NCI-H146 (cell line): ENCODE measurements around the gene MIS18A.
"Not testable (repeated sequence)": the region's sequence is repeated elsewhere in the genome, so short reads cannot be mapped to it uniquely, and the experiment has no call there.

ENCODE experiments used
- DNase-seq: peaks from one replicate; lab custom pipeline; 2025; lab: John Stamatoyannopoulos, UW

Gene MIS18A

GRCh38 chr21:32304998-32305397, 26.1 kb upstream of the MIS18A start:
- DNase-seq = no peak

GRCh38 chr21:32303385-32303784, 24.5 kb upstream of the MIS18A start:
- DNase-seq = no peak

- no peak for DNase-seq
Measured at GRCh38 chr21:32302560-32302959, 23.7 kb upstream of the MIS18A start.

- DNase-seq = no peak
Measured at GRCh38 chr21:32301596-32301995, 22.7 kb upstream of the MIS18A start.

GRCh38 chr21:32300117-32300681, 21.4 kb upstream of the MIS18A start:
- no peak for DNase-seq

GRCh38 chr21:32299695-32300094, 20.8 kb upstream of the MIS18A start:
- DNase-seq = no peak

GRCh38 chr21:32298658-32299081, 19.8 kb upstream of the MIS18A start, which contains the start of gene MRAP:
Gene MRAP (plus strand): TSS chr21:32298855. CDS start chr21:32298972, 117 bp downstream.
- no peak for DNase-seq

GRCh38 chr21:32298148-32298559, 19.3 kb upstream of the MIS18A start:
- DNase-seq = no peak

GRCh38 chr21:32297449-32297848, 18.6 kb upstream of the MIS18A start:
- no peak for DNase-seq

- no peak for DNase-seq
Measured at GRCh38 chr21:32285476-32285875, 6.6 kb upstream of the MIS18A start.

GRCh38 chr21:32282992-32283391, 4.1 kb upstream of the MIS18A start:
- DNase-seq = no peak

GRCh38 chr21:32281531-32281930, 2.7 kb upstream of the MIS18A start:
- no peak for DNase-seq

- no peak for DNase-seq
Measured at GRCh38 chr21:32279377-32279680, 480 bp upstream of the MIS18A start.

GRCh38 chr21:32278103-32278502, 746 bp downstream of the MIS18A start:
- no peak for DNase-seq

- DNase-seq = no peak
Measured at GRCh38 chr21:32276671-32277070, 2.2 kb downstream of the MIS18A start.

GRCh38 chr21:32270748-32271147, 8.1 kb downstream of the MIS18A start:
- no peak for DNase-seq

- DNase-seq = not testable (repeated sequence)
Measured at GRCh38 chr21:32265321-32265720, 13.5 kb downstream of the MIS18A start.

- no peak for DNase-seq
Measured at GRCh38 chr21:32261929-32262328, 16.9 kb downstream of the MIS18A start.

- no peak for DNase-seq
Measured at GRCh38 chr21:32260130-32260529, 18.7 kb downstream of the MIS18A start.

- not testable (repeated sequence) for DNase-seq
Measured at GRCh38 chr21:32258786-32259048, 20.1 kb downstream of the MIS18A start.

- DNase-seq = peak; percentile 72
Measured at GRCh38 chr21:32257962-32258785, 20.7 kb downstream of the MIS18A start.

- peak; percentile 43 for DNase-seq
Measured at GRCh38 chr21:32256873-32257620, 21.8 kb downstream of the MIS18A start.

- no peak for DNase-seq
Measured at GRCh38 chr21:32256251-32256650, 22.6 kb downstream of the MIS18A start.
